B cell (primary cell): ENCODE measurements around the gene SLC47A2. TPM values are rescaled to one million over a fixed set of nuclear protein-coding genes. Genes with fewer than 3 reads are reported as not detected.
"Not testable (repeated sequence)": the region's sequence is repeated elsewhere in the genome, so short reads cannot be mapped to it uniquely, and the experiment has no call there.

Experiments used
- ATAC-seq: fragments of 200-7000 bp; cut with Tn5 transposase; one replicate; pipeline ENCODE4 v1.10.0; 2021; ENCODE audit warnings: low read depth, mild to moderate bottlenecking, moderate number of reproducible peaks, moderate library complexity
- CTCF ChIA-PET: fragments of 350-600 bp; sonication (Branson Sonifier 250); formaldehyde crosslinking; loops from one replicate; lab custom pipeline; 2021; ENCODE audit warnings: antibody characterized with exemption, inconsistent platforms; lab: Charles Lee
- POLR2A ChIA-PET: fragments of 350-600 bp; sonication (Branson Sonifier 250); formaldehyde crosslinking; loops from one replicate; lab custom pipeline; 2021; ENCODE audit warnings: antibody characterized with exemption; lab: Charles Lee
- DNase-seq: peaks from one replicate; pipeline ENCODE4 v3.0.0; 2013
- H2AFZ ChIP-seq: 2 replicates; pipeline ENCODE4 v1.6.1; 2012; ENCODE audit warnings: mild to moderate bottlenecking, low read depth, low read length; ENCODE audit not compliant: insufficient read depth, poor library complexity, severe bottlenecking
- H3K27ac ChIP-seq, 2 donors: 1 replicate in 1 of 2; 2 replicates in 1 of 2; pipeline ENCODE4 v1.5.1; 2012 to 2013; ENCODE audit warnings: low read length in 2 of 2, mild to moderate bottlenecking in 2 of 2, moderate library complexity in 1 of 2
- H3K27me3 ChIP-seq, 4 experiments: fragments of 200-600 bp in 1 of 4; sonication (generic) in 1 of 4; replicated peaks in 1 of 4; 1 replicate in 2 of 4; 2 replicates in 2 of 4; pipeline versions ENCODE4 v1.6.1 to v1.7.0; 2013 to 2016; ENCODE audit warnings: low read length in 3 of 4, mild to moderate bottlenecking in 2 of 4, mixed read lengths in 1 of 4, moderate library complexity in 1 of 4; ENCODE audit not compliant: insufficient read depth in 4 of 4, control insufficient read depth in 3 of 4; ENCODE audit errors: control extremely low read depth in 1 of 4
- H3K36me3 ChIP-seq, 2 experiments: replicated peaks in 1 of 2; 1 replicate in 1 of 2; 2 replicates in 1 of 2; pipeline versions ENCODE4 v1.6.1 to v1.7.1; 2013; ENCODE audit warnings: low read length in 1 of 2; ENCODE audit not compliant: insufficient read depth in 2 of 2, control insufficient read depth in 1 of 2; ENCODE audit errors: control extremely low read depth in 1 of 2, extremely low read depth in 1 of 2
- H3K4me1 ChIP-seq, 2 donors: fragments of 200-600 bp in 1 of 2; sonication (generic) in 1 of 2; 1 replicate in 1 of 2; 2 replicates in 1 of 2; pipeline versions ENCODE4 v1.5.1 to v1.6.1; 2013 to 2017; ENCODE audit warnings: low read length in 2 of 2; ENCODE audit not compliant: control insufficient read depth in 2 of 2, insufficient read depth in 2 of 2
- H3K4me2 ChIP-seq: replicated peaks from 2 replicates; pipeline ENCODE3; 2012; ENCODE audit warnings: mild to moderate bottlenecking, low read depth, low read length; ENCODE audit not compliant: poor library complexity, severe bottlenecking
- H3K4me3 ChIP-seq, 5 experiments: fragments of 200-600 bp in 1 of 5; sonication (generic) in 1 of 5; 1 replicate in 3 of 5; 2 replicates in 2 of 5; pipeline versions ENCODE4 v1.5.1 to v1.7.0; 2011 to 2016; ENCODE audit warnings: low read length in 4 of 5, mild to moderate bottlenecking in 4 of 5, low read depth in 2 of 5, control low read depth in 1 of 5, moderate library complexity in 1 of 5; ENCODE audit not compliant: insufficient read depth in 1 of 5; ENCODE audit errors: control extremely low read depth in 1 of 5, extremely low read depth in 1 of 5
- H3K79me2 ChIP-seq: fragments of 200-600 bp; sonication (generic); one replicate; pipeline ENCODE4 v1.6.0; 2016; ENCODE audit warnings: low read length; ENCODE audit not compliant: control insufficient read depth, insufficient read depth
- H3K9ac ChIP-seq: fragments of 200-600 bp; sonication (generic); 2 replicates; pipeline ENCODE4 v1.6.1; 2017; ENCODE audit warnings: mild to moderate bottlenecking, low read length, moderate library complexity
- H3K9me3 ChIP-seq, 3 donors: one replicate each; pipeline versions ENCODE4 v1.6.1 to v1.7.1; 2013; ENCODE audit warnings: low read length in 2 of 3; ENCODE audit not compliant: control insufficient read depth in 2 of 3, insufficient read depth in 1 of 3; ENCODE audit errors: control extremely low read depth in 1 of 3
- H4K20me1 ChIP-seq: 2 replicates; pipeline ENCODE4 v1.6.0; 2012; ENCODE audit warnings: mild to moderate bottlenecking, low read length; ENCODE audit not compliant: insufficient read depth, control insufficient read depth, poor library complexity, severe bottlenecking
- H3K27ac Mint-ChIP-seq: one replicate; pipeline ENCODE4 v1.8.0; 2021; ENCODE audit warnings: mixed read lengths
- H3K27me3 Mint-ChIP-seq: one replicate; pipeline ENCODE4 v1.8.0; 2021; ENCODE audit warnings: mixed read lengths
- H3K4me1 Mint-ChIP-seq: one replicate; pipeline ENCODE4 v1.8.0; 2021; ENCODE audit warnings: mixed read lengths
- H3K4me3 Mint-ChIP-seq: one replicate; pipeline ENCODE4 v1.8.0; 2021; ENCODE audit warnings: mixed read lengths
- H3K9me3 Mint-ChIP-seq: one replicate; pipeline ENCODE4 v1.8.0; 2022; ENCODE audit warnings: mixed read lengths; ENCODE audit not compliant: insufficient read depth
- CTCF ChIP-seq: fragments of 200-600 bp; IDR thresholded peaks from one replicate; pipeline ENCODE4 v1.8.0; 2022; ENCODE audit warnings: antibody characterized with exemption, mild to moderate bottlenecking
- EZH2 ChIP-seq: IDR thresholded peaks from 2 replicates; pipeline ENCODE4 v1.6.1; 2012; ENCODE audit warnings: borderline replicate concordance, low read depth, mild to moderate bottlenecking, moderate library complexity, low read length; ENCODE audit not compliant: insufficient read depth, poor library complexity, severe bottlenecking
- WGBS: methylation state at CpG from one replicate; pipeline ENCODE4 v1.1.5; 2013; ENCODE audit warnings: missing lambda C conversion rate; ENCODE audit not compliant: insufficient coverage; 5-methylcytosine and 5-hydroxymethylcytosine counted together
- intact Hi-C: fragments of 100-400 bp; cut with micrococcal nuclease; formaldehyde crosslinking; loops from one replicate; pipeline ENCODE4 v1.10.0; 2022
- polyA plus RNA-seq: library from polyadenylated mRNA; depleted of rRNA; stranded (reverse); fragments of >200 nt; gene quantifications from 2 replicates; pipeline ENCODE4 v1.2.3, GENCODE V29; 2012
- total RNA-seq, 2 donors: library from RNA; stranded (reverse); fragments of 120-200 nt in 1 of 2; gene quantifications; 1 replicate in 1 of 2; 2 replicates in 1 of 2; pipeline versions ENCODE4 v1.2.3 to v1.2.4, GENCODE V29; 2013 to 2022

Gene SLC47A2
- total and polyA plus RNA-seq, 2 donors (not counting 1 experiment from before 2014, with no cell fraction given), result not detected

- Histone ChIP-seq H3K4me3 (no peak overlapping the region), H3K36me3 (no peaks in the 10 kb centered on the region), H3K9me3 (no peaks in the 10 kb centered on the region), H3K27ac (no peak overlapping the region), H2AFZ (no peak overlapping the region), H3K79me2 (no peaks in the 10 kb centered on the region), H3K27me3 (no peaks in the 10 kb centered on the region), H3K4me1 (peaks cover 0 to 7% of the 10 kb centered on the region in 2 donors), H3K4me2 (no peak overlapping the region), H4K20me1 (no peaks in the 10 kb centered on the region), H3K9ac (no peak overlapping the region)
- Mint-ChIP-seq H3K27ac (no peak overlapping the region), H3K27me3 (no peaks in the 10 kb centered on the region), H3K4me1 (no peaks in the 10 kb centered on the region), H3K9me3 (no peaks in the 10 kb centered on the region), H3K4me3 (no peak overlapping the region)
- CTCF ChIA-PET, result interaction anchor here (0.7 to 10.7 kb wide), 17 partner anchors 8 to 448 kb away, joined by 3 to 285 read pairs (median 4); partner anchors contain the start of gene B9D1
- intact Hi-C loops, result loop anchor here (1.0 to 2.0 kb wide), 3 partner anchors 117 to 403 kb away; partner anchors contain the start of gene ALDH3A2
- WGBS, result 85% methylated on average over 6 of the region's 7 CpGs
- no peak for TF ChIP-seq EZH2
- TF ChIP-seq CTCF, result no peak
- POLR2A ChIA-PET, result no interaction called here
- DNase-seq (no peak), ATAC-seq (no peak)
Observed at GRCh38 chr17:19766016-19766415, 49.6 kb upstream of the SLC47A2 start.

- 100% methylated on average over 3 of the region's 6 CpGs for WGBS
- H3K9me3 Mint-ChIP-seq, H2AFZ ChIP-seq, H4K20me1 ChIP-seq, H3K27me3 ChIP-seq, H3K4me3 ChIP-seq, H3K36me3 ChIP-seq, H3K4me2 ChIP-seq, H3K9me3 ChIP-seq, H3K27me3 Mint-ChIP-seq, H3K9ac ChIP-seq, H3K4me1 Mint-ChIP-seq, H3K79me2 ChIP-seq, POLR2A ChIA-PET, intact Hi-C loops, H3K27ac Mint-ChIP-seq, H3K4me3 Mint-ChIP-seq, H3K4me1 ChIP-seq, DNase-seq, ATAC-seq, H3K27ac ChIP-seq: not testable (repeated sequence)
- CTCF ChIA-PET, result interaction anchor here (0.7 to 10.7 kb wide), 17 partner anchors 8 to 400 kb away, joined by 3 to 285 read pairs (median 5); partner anchors contain the start of genes ALDH3A2, B9D1 and SLC47A1
Observed at GRCh38 chr17:19763991-19764390, 47.6 kb upstream of the SLC47A2 start.
